ENCODE results near the gene CHPF.

The CHPF gene

DNA sequence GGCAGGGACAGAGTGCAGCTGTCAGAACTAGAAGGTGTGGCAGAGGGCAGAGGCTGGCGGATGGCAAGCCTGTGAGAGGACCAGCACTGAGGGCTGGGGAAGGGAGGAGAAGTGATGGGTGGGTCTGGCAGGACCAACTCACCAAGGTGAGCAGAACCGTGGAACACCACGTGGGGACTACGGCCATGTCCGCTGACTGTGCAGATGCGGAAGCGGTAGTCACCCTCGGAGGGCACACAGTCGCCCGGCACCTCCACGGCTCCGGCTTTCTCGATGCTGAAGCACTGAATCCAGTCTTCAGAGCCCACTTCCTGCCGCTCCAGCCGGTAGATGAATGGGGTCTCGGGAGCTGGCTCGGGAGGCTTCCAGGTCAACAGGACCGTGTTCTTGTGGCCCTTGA lies 23.5 kb upstream of the CHPF start:
- TF ChIP-seq, protein P1, sequence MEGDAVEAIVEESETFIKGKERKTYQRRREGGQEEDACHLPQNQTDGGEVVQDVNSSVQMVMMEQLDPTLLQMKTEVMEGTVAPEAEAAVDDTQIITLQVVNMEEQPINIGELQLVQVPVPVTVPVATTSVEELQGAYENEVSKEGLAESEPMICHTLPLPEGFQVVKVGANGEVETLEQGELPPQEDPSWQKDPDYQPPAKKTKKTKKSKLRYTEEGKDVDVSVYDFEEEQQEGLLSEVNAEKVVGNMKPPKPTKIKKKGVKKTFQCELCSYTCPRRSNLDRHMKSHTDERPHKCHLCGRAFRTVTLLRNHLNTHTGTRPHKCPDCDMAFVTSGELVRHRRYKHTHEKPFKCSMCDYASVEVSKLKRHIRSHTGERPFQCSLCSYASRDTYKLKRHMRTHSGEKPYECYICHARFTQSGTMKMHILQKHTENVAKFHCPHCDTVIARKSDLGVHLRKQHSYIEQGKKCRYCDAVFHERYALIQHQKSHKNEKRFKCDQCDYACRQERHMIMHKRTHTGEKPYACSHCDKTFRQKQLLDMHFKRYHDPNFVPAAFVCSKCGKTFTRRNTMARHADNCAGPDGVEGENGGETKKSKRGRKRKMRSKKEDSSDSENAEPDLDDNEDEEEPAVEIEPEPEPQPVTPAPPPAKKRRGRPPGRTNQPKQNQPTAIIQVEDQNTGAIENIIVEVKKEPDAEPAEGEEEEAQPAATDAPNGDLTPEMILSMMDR (IDR thresholded peaks at IDR 0.05; ENCODE audit: low read depth, low read length) = no peak
- no peak for DNase-seq (ENCODE audit: extremely low read depth, low read depth)

- no peak for DNase-seq (ENCODE audit: extremely low read depth, low read depth)
- TF ChIP-seq, protein P1 (IDR thresholded peaks at IDR 0.05; ENCODE audit: low read depth, low read length) = no peak
Observed at GRCh38 chr2:219566640-219567039, 23.0 kb upstream of the CHPF start.

DNA sequence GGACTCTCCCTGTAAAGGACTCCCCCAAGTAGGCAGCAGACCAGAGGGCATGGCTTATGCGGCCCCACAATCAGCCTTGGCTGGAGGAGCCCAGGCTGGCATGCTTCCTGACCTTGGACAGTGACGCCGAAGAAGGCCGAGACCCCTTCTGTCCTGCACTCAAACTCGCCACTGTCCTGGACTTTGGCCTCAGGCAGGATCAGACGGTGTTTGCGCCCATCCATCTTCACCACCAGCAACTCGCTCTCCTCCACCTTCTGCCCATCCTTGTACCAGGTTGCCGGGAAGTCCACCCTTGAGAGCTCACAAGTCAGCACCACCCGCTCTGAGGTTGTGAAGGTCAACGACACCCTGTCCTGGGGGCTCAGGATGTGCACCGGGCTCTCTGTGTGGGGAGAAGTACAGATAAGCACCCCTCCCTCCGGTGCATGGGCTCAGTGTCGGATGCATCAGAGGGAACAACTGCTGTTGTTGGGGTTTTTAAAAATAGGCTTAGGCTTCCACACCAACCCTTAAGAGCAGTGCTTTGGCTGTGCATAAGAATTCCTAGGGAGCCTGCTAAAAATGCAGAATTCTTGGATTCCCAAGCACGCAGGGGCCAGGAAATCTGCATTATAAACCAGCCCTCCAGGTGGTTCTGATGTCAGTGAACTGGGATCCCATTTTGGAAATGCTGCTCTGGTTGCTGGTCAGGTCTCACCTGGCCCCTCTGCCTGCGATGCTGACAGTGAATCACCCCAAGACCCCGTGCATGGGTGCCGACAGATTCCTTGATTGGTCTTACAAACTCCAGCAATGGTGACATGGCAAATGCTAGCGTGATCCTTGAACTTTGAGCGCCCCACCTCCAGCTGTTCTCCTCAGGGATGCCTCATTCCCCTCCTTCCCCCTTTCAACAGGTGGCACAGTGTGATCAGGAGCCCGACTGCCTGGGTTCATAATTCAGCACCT lies 21.8 kb upstream of the CHPF start:
- TF ChIP-seq, protein P1 (IDR thresholded peaks at IDR 0.05; ENCODE audit: low read depth, low read length) = no peak
- no peak for DNase-seq (ENCODE audit: extremely low read depth, low read depth)

DNA sequence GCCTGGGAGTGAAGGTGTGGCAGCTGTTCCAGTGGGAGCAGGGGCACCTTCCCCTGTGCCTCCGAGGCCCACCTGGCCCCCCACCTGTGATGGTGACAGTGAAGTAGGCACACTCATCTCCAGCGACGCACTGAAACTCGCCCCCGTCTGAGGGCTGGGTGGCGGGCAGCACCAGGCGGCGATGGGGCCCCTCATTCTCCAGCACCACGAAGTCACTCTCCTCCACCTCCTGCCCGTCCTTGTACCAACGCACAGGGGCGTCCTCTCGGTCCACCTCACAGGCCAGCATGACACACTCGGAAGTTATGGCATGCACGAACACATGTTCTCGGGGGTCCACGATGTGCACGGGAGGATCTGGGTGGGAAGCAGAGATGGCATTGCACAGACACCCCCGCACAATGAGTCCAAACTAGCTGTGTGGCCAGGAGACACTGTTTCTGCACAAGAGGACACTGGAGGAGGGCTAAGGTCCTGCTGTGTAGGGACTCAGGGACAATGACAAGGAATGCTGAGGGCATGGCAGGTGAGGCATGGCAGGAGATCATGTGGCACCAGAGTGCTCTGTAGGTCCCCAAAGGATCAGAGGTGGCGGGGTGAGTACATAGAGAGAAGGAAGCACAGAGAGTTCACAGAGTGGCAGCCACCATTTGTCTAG lies 19.8 kb upstream of the CHPF start:
- no peak for DNase-seq (ENCODE audit: extremely low read depth, low read depth)
- TF ChIP-seq, protein P1 (IDR thresholded peaks at IDR 0.05; ENCODE audit: low read depth, low read length) = no peak

- TF ChIP-seq, protein P1 (IDR thresholded peaks at IDR 0.05; ENCODE audit: low read depth, low read length) = no peak
- DNase-seq (ENCODE audit: extremely low read depth, low read depth) = no peak
Observed at GRCh38 chr2:219562049-219563020, 18.7 kb upstream of the CHPF start.

GRCh38 chr2:219561179-219562048 lies 17.8 kb upstream of the CHPF start:
- TF ChIP-seq, protein P1 (IDR thresholded peaks at IDR 0.05; ENCODE audit: low read depth, low read length) = no peak
- no peak for DNase-seq (ENCODE audit: extremely low read depth, low read depth)
